Left cardiac atrium (tissue), 4 donors: ENCODE results near the gene ANO10. TPM values are rescaled to one million over a fixed set of nuclear protein-coding genes. Genes with fewer than 3 reads are reported as not detected.
"Not testable (repeated sequence)": the region's sequence is repeated elsewhere in the genome, so short reads cannot be mapped to it uniquely, and the experiment has no call there.

Experiments used
- ATAC-seq, 2 donors: fragments of 200-7000 bp; cut with Tn5 transposase; one replicate each; pipeline ENCODE4 v1.9.1; 2020; ENCODE audit warnings: mild to moderate bottlenecking in 2 of 2, moderate library complexity in 2 of 2
- DNase-seq: peaks from one replicate; pipeline ENCODE4 v3.0.0-alpha.2; 2020
- intact Hi-C, 2 donors: fragments of 100-400 bp; cut with DNase I; formaldehyde crosslinking; loops; one replicate each; pipeline versions ENCODE4 v1.14.1 to v1.15.1; 2022 to 2023
- total RNA-seq, 2 donors: library from RNA; stranded (reverse); fragmentation: NEBNext Ultra II Directional; extraction: Animal tissue kit (Norgen Biotek cat#: 25700); gene quantifications; one replicate each; pipeline ENCODE4 v1.2.1, GENCODE V29; 2021
- donor health status: DM: no; HTN: yes; CAD: no.
- donor health status: DM: no; HTN: yes; CAD: no; lungs with severe emphysema.
- donor health status: DM: yes; HTN: yes; CAD: no.
- donor health status: Dilated cardiomyopathy.

The ANO10 gene
- total RNA-seq, 2 donors from 2014 or later, result 16.7 to 18.1 TPM

- intact Hi-C loops, DNase-seq, ATAC-seq: not testable (repeated sequence)
These were observed 29.9 kb downstream of the ANO10 start for GRCh38 chr3:43591866-43592265.

- intact Hi-C loops, result no loop called here
- DNase-seq (no peak), ATAC-seq (no peak)
These were observed 34.5 kb downstream of the ANO10 start for GRCh38 chr3:43587303-43587702.

GRCh38 chr3:43584043-43584826, 37.6 kb downstream of the ANO10 start:
- DNase-seq (no peak), ATAC-seq (no peak)
- intact Hi-C loops, result no loop called here

DNA sequence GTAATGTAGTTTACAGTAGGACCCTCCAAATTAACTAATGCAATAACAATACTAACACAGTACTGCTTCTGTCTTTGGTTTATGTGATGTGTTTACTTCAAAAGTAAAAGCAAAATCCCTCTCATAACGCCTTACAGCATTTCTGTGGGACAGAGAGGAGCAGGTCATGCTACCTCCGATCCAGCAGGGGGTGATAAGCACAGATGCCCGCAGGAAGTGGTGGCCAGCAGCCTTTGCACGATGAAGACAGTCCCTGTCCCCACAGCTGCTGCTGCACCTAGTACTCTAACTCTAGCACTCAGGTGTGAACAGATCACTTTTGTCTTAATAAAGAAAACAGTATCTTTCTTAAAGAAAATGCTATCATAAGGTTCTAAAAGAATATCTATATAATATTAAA, 38.3 kb downstream of the ANO10 start:
- ATAC-seq, result no peak
- DNase-seq, result no peak
- intact Hi-C loops, result no loop called here

GRCh38 chr3:43582866-43583265, 38.9 kb downstream of the ANO10 start:
- peak in 1 of 2 donors; percentile 21 for ATAC-seq
- no peak for DNase-seq
- intact Hi-C loops, result no loop called here

DNA sequence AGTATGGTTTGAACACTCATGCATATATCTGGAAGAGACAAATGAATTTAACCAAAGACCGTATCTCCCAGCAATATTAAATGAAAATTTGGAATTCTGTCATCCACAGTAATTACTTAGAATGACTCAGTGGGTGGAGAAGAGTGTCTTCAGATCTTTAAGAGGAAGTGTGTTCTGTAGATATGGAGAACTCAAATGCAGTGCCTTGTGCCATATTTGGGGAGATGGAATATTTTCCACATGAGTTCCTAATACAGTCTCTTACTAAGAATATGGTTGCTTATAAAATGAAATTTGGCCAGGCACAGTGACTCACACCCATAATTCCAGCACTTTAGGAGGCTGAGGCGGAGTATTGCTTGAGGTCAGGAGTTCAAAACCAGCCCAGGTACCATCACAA, 40.5 kb downstream of the ANO10 start:
- DNase-seq (no peak), ATAC-seq (no peak)
- intact Hi-C loops, result no loop called here

- intact Hi-C loops, result no loop called here
- no peak for ATAC-seq
- no peak for DNase-seq
These were observed 41.6 kb downstream of the ANO10 start for GRCh38 chr3:43580181-43580580.

DNA sequence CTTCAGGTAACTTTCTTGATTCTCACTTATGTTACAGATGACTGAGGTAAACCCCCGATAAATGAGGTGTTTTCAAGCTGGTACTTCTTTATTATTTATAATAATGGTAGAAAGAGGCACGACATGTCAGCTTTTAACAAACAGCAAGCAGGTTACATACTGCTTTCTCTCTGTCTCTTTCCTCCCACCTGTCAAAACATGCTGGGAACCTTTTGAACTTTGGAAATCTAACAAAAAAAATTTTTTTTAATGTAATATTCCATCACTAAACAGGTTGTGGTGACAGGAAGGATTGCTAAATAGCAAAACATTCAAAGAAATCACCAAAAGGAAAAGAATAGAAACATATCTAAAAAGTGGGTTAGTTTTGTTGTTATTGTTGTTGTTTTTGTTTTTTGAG, 48.2 kb downstream of the ANO10 start:
- ATAC-seq (no peak), DNase-seq (no peak)
- intact Hi-C loops, result no loop called here

GRCh38 chr3:43565661-43566341, 56.0 kb downstream of the ANO10 start:
- intact Hi-C loops, ATAC-seq, DNase-seq: not testable (repeated sequence)

GRCh38 chr3:43559961-43560360, 61.9 kb downstream of the ANO10 start:
- ATAC-seq (no peak), DNase-seq (no peak)
- intact Hi-C loops, result no loop called here

- DNase-seq (no peak), ATAC-seq (no peak)
- intact Hi-C loops, result no loop called here
These were observed 63.6 kb downstream of the ANO10 start for GRCh38 chr3:43558171-43558570.

GRCh38 chr3:43549626-43550290, 72.1 kb downstream of the ANO10 start:
- intact Hi-C loops, result loop anchor here (10.0 kb wide), 3 partner anchors 215 to 685 kb away; no protein-coding TSS in a partner anchor
- DNase-seq (no peak), ATAC-seq (no peak)

DNA sequence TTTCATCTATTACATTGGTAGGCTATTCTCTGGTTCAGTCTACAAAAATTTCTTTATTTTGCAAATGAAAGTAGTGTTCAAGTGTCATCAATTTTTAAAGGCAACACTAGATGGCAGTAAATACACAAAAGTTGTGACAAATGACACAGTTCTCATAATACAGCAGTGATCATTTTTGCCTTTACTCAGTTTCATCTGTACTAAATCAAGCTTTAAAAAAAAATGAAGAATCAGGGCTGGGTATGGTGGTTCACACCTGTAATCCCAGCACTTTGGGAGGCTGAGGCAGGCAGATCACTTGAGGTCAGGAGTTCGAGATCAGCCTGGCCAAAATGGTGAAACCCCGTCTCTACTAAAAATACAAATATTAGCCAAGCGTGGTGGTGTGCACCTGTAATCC, 77.5 kb downstream of the ANO10 start:
- ATAC-seq, result peak; percentile 54 to 61
- intact Hi-C loops, result loop anchor here (5.0 to 10.0 kb wide), 4 partner anchors 221 to 691 kb away; no protein-coding TSS in a partner anchor
- not testable (repeated sequence) for DNase-seq

GRCh38 chr3:43542328-43543043, 79.3 kb downstream of the ANO10 start:
- no peak for DNase-seq
- ATAC-seq, result no peak
- intact Hi-C loops, result loop anchor here (5.0 to 10.0 kb wide), 4 partner anchors 222 to 692 kb away; no protein-coding TSS in a partner anchor

DNA sequence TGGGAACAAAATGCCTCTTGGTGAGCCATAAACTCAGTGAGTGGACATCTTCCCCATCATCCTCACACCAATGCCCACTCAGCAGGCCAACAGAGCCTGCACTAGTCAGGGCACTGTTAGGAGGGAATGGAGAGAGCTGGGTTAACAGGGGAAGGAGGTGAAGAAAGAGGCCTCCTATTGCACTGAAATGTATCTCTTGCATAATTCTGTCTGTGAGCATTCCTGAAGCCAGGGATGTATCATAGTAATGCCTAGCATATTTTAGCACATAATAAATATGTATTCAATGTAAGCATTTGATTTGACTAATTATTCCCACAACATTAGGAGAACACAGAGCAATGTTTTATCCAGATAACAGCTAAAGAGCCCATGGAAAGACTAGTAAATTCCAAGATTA, 81.2 kb downstream of the ANO10 start:
- intact Hi-C loops, result loop anchor here (5.0 to 10.0 kb wide), 4 partner anchors 224 to 694 kb away; no protein-coding TSS in a partner anchor
- DNase-seq, result no peak
- ATAC-seq, result no peak

DNA sequence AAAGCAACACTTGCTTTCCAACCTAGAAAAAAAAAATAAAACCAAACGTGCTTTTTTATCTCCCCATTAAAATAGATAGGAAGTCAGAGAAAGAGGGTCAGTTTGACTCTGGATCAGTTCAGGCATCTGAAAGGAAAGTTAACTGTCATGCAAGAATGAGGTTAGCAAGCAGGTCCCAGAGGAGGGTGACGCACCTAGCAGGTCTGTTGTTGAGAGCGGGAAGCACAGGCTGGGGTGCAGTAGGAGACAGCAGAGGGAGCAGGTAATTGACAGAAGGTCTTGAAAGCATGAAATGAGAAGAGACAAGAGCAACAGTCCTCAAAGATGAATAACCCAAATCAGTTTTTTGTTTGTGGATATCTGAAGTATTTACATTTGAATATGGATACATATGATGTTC, 82.5 kb downstream of the ANO10 start:
- ATAC-seq (no peak), DNase-seq (no peak)
- intact Hi-C loops, result no loop called here

GRCh38 chr3:43537225-43537624, 84.6 kb downstream of the ANO10 start:
- DNase-seq, result no peak
- no peak for ATAC-seq
- intact Hi-C loops, result no loop called here

- no peak for DNase-seq
- ATAC-seq, result no peak
- intact Hi-C loops, result no loop called here
These were observed 87.1 kb downstream of the ANO10 start for GRCh38 chr3:43534675-43535074.

DNA sequence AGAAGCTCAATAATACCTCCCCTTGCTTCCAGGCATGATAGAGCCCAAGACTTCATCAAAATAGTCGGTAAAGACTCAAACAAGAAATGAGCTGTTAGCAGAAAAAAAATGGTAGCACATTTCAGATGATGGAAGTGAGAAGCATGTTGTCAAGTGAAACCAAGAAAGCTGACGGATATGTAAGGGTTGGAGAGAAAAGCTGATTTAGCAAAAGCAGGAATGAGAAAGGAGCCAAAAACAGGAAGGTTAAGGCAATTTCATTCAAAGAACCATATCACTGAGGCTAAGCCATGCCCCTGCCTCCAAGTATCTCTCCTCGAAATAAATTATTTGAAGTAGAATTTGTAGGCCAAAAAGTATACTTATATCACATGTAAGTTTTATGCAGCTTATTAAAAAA, 88.8 kb downstream of the ANO10 start:
- ATAC-seq (no peak), DNase-seq (no peak)
- intact Hi-C loops, result no loop called here
